ENCODE data around the gene MT1F. TPM values are rescaled to one million over a fixed set of nuclear protein-coding genes. Genes with fewer than 3 reads are reported as not detected.

Gene MT1F
- total and polyA plus RNA-seq, 2 donors (not counting 1 experiment from before 2014, with no cell fraction given), result 4.3 to 5.3 TPM

DNA sequence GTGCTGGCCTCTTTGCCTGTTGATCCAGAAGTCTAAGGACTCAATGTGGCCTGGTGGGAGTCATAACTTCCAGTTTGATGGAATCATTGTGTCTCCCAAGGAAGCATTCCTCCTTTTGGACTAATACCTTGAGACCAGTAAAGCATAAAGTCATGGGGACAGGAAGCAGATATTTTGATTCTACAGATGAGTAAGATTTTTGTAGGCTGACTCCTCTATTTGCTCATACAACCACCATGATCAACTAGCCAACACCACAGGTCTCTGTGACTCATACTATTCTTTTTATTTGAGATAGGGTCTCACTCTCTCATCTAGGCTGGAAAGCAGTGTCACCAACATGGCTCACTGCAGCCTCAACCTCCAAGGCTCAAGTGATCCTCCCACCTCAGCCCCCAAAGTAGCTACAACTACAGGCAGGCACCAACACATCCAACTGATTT is 43.2 kb upstream of the MT1F start:
- H3K4me3 Mint-ChIP-seq, result no peak overlapping the region
- POLR2A ChIA-PET, result no interaction called here

DNA sequence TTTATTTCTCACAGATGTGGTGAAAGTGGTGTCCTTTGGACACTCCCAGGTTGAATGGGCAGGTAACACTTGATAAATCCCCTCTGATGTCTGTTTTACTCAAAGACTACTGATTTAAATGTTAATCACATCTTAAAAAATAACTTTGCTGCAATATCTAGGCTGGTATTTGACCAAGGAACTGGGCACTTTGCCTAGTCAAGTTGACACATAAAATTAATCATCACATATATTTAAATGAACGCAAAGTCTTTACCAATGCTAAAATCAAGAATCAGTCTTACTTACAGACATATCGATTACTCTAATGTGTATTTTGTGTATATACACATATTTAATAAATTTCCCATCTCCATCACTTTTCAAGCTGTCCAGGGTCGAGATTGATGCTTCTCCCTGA is 42.4 kb upstream of the MT1F start:
- no peak for ATAC-seq (ENCODE audit: low read depth)
- Mint-ChIP-seq H3K4me1 (peaks cover 21% of the 10 kb centered on the region), H3K4me3 (no peak overlapping the region), H3K27me3 (peaks cover 34% of the 10 kb centered on the region), H3K27ac (no peak overlapping the region), H3K9me3 (ENCODE audit: insufficient read depth) (no peaks in the 10 kb centered on the region)
- peaks cover 15 to 18% of the 10 kb centered on the region in 2 donors for H3K4me1 ChIP-seq (ENCODE audit: control insufficient read depth in 2 of 2, insufficient read depth in 2 of 2, low read length in 2 of 2)
- no peaks in the 10 kb centered on the region for H3K9me3 ChIP-seq (ENCODE audit: control extremely low read depth in 1 of 3, control insufficient read depth in 2 of 3, insufficient read depth in 1 of 3, low read length in 2 of 3)
- intact Hi-C loops (cut with micrococcal nuclease), result no loop called here
- H3K36me3 ChIP-seq (replicated peaks in 1 of 2; ENCODE audit: control extremely low read depth in 1 of 2, control insufficient read depth in 1 of 2, extremely low read depth in 1 of 2, insufficient read depth in 2 of 2, low read length in 1 of 2), result no peaks in the 10 kb centered on the region
- no peaks in the 10 kb centered on the region for H4K20me1 ChIP-seq (ENCODE audit: control insufficient read depth, insufficient read depth, low read length, poor library complexity, severe bottlenecking)
- no peaks in the 10 kb centered on the region for H3K79me2 ChIP-seq (ENCODE audit: control insufficient read depth, insufficient read depth, low read length)
- no peak for DNase-seq
- ChIA-PET POLR2A (no interaction called here), CTCF (interaction anchor here (0.6 kb wide), 1 partner anchor 101 kb away, joined by 3 read pairs; no protein-coding TSS in a partner anchor)
- TF ChIP-seq EZH2 (IDR thresholded peaks at IDR 0.05; ENCODE audit: borderline replicate concordance, insufficient read depth, low read depth, low read length, poor library complexity, severe bottlenecking), result no peak
- TF ChIP-seq, protein P1, sequence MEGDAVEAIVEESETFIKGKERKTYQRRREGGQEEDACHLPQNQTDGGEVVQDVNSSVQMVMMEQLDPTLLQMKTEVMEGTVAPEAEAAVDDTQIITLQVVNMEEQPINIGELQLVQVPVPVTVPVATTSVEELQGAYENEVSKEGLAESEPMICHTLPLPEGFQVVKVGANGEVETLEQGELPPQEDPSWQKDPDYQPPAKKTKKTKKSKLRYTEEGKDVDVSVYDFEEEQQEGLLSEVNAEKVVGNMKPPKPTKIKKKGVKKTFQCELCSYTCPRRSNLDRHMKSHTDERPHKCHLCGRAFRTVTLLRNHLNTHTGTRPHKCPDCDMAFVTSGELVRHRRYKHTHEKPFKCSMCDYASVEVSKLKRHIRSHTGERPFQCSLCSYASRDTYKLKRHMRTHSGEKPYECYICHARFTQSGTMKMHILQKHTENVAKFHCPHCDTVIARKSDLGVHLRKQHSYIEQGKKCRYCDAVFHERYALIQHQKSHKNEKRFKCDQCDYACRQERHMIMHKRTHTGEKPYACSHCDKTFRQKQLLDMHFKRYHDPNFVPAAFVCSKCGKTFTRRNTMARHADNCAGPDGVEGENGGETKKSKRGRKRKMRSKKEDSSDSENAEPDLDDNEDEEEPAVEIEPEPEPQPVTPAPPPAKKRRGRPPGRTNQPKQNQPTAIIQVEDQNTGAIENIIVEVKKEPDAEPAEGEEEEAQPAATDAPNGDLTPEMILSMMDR (IDR thresholded peaks at IDR 0.05), result no peak
- H3K4me3 ChIP-seq (ENCODE audit: control extremely low read depth in 1 of 5, extremely low read depth in 1 of 5, insufficient read depth in 1 of 5, low read depth in 2 of 5, low read length in 4 of 5), result no peak overlapping the region
- no peak overlapping the region for H3K9ac ChIP-seq (ENCODE audit: low read length)
- no peak overlapping the region for H2AFZ ChIP-seq (ENCODE audit: insufficient read depth, low read depth, low read length, poor library complexity, severe bottlenecking)
- whole genome bisulfite sequencing (ENCODE audit: insufficient coverage), result 83% methylated on average over 1 of the region's 3 CpGs
- H3K27me3 ChIP-seq (replicated peaks in 1 of 4; ENCODE audit: control extremely low read depth in 1 of 4, control insufficient read depth in 3 of 4, insufficient read depth in 4 of 4, low read length in 3 of 4), result peaks cover 0 to 33% (median 17%) of the 10 kb centered on the region in 4 experiments
- H3K27ac ChIP-seq (ENCODE audit: low read length in 2 of 2), result no peak overlapping the region
- H3K4me2 ChIP-seq (replicated peaks; ENCODE audit: low read depth, low read length, poor library complexity, severe bottlenecking), result no peak overlapping the region

More for the DNA sequence above, 43.2 kb upstream of the MT1F start:
- Histone ChIP-seq H3K9ac (ENCODE audit: low read length) (no peak overlapping the region), H4K20me1 (ENCODE audit: control insufficient read depth, insufficient read depth, low read length, poor library complexity, severe bottlenecking) (no peaks in the 10 kb centered on the region), H3K36me3 (replicated peaks in 1 of 2; ENCODE audit: control extremely low read depth in 1 of 2, control insufficient read depth in 1 of 2, extremely low read depth in 1 of 2, insufficient read depth in 2 of 2, low read length in 1 of 2) (no peaks in the 10 kb centered on the region), H3K27me3 (replicated peaks in 1 of 4; ENCODE audit: control extremely low read depth in 1 of 4, control insufficient read depth in 3 of 4, insufficient read depth in 4 of 4, low read length in 3 of 4) (peaks cover 0 to 31% (median 15%) of the 10 kb centered on the region in 4 experiments), H3K4me1 (ENCODE audit: control insufficient read depth in 2 of 2, insufficient read depth in 2 of 2, low read length in 2 of 2) (peaks cover 20 to 26% of the 10 kb centered on the region in 2 donors), H3K4me2 (replicated peaks; ENCODE audit: low read depth, low read length, poor library complexity, severe bottlenecking) (no peak overlapping the region), H3K79me2 (ENCODE audit: control insufficient read depth, insufficient read depth, low read length) (no peaks in the 10 kb centered on the region), H3K9me3 (ENCODE audit: control extremely low read depth in 1 of 3, control insufficient read depth in 2 of 3, insufficient read depth in 1 of 3, low read length in 2 of 3) (no peaks in the 10 kb centered on the region), H3K27ac (ENCODE audit: low read length in 2 of 2) (no peak overlapping the region), H2AFZ (ENCODE audit: insufficient read depth, low read depth, low read length, poor library complexity, severe bottlenecking) (no peak overlapping the region), H3K4me3 (ENCODE audit: control extremely low read depth in 1 of 5, extremely low read depth in 1 of 5, insufficient read depth in 1 of 5, low read depth in 2 of 5, low read length in 4 of 5) (no peak overlapping the region)
- DNase-seq (no peak), ATAC-seq (ENCODE audit: low read depth) (no peak)
- intact Hi-C loops (cut with micrococcal nuclease), result no loop called here
- Mint-ChIP-seq H3K9me3 (ENCODE audit: insufficient read depth) (no peaks in the 10 kb centered on the region), H3K27ac (no peak overlapping the region), H3K27me3 (peaks cover 29% of the 10 kb centered on the region), H3K4me1 (peaks cover 27% of the 10 kb centered on the region)
- CTCF ChIA-PET, result no interaction called here
- TF ChIP-seq, protein P1 (IDR thresholded peaks at IDR 0.05), result no peak
- TF ChIP-seq EZH2 (IDR thresholded peaks at IDR 0.05; ENCODE audit: borderline replicate concordance, insufficient read depth, low read depth, low read length, poor library complexity, severe bottlenecking), result no peak
